Right lobe of liver (tissue), 6 donors: Measurements from ENCODE around the gene RPS24. TPM values are rescaled to one million over a fixed set of nuclear protein-coding genes. Genes with fewer than 3 reads are reported as not detected.
"Not testable (repeated sequence)": the region's sequence is repeated elsewhere in the genome, so short reads cannot be mapped to it uniquely, and the experiment has no call there.

ENCODE experiments used
- ATAC-seq, 4 donors: fragments of 200-7000 bp; cut with Tn5 transposase; one replicate each; pipeline ENCODE4 v1.9.1; 2020; ENCODE audit warnings: mild to moderate bottlenecking in 4 of 4, moderate library complexity in 4 of 4
- DNase-seq, 3 donors: peaks; one replicate each; pipeline ENCODE4 v3.0.0-alpha.2; 2020
- H3K27ac ChIP-seq, 3 donors: fragments of 200-600 bp; one replicate each; pipeline ENCODE4 v1.8.0; 2022
- H3K27me3 ChIP-seq, 2 donors: fragments of 200-600 bp; one replicate each; pipeline ENCODE4 v1.8.0; 2022
- H3K36me3 ChIP-seq, 4 donors: fragments of 200-600 bp; sonication (generic) in 1 of 4; one replicate each; pipeline versions ENCODE4 v1.5.1 to v1.8.0; 2017 to 2022; ENCODE audit warnings: control low read depth in 1 of 4
- H3K4me1 ChIP-seq, 4 donors: fragments of 200-600 bp; sonication (generic) in 1 of 4; one replicate each; pipeline versions ENCODE4 v1.5.1 to v1.8.0; 2017 to 2022; ENCODE audit warnings: control low read depth in 1 of 4
- H3K4me3 ChIP-seq, 3 donors: fragments of 200-600 bp; one replicate each; pipeline ENCODE4 v1.8.0; 2022
- H3K9me3 ChIP-seq, 4 donors: fragments of 200-600 bp; sonication (generic) in 1 of 4; one replicate each; pipeline versions ENCODE4 v1.5.1 to v1.8.0; 2017 to 2022; ENCODE audit warnings: control low read depth in 1 of 4
- CTCF ChIP-seq, 4 donors: fragments of 200-600 bp in 3 of 4; fragments of 450-650 bp in 1 of 4; IDR thresholded peaks; one replicate each; pipeline versions ENCODE4 v1.5.1 to v1.8.0; 2016 to 2022; ENCODE audit warnings: antibody characterized with exemption in 4 of 4, mild to moderate bottlenecking in 2 of 4
- POLR2A ChIP-seq: fragments of 450-650 bp; IDR thresholded peaks from one replicate; pipeline ENCODE4 v1.6.1; 2017; ENCODE audit warnings: antibody characterized with exemption, mild to moderate bottlenecking
- WGBS: methylation state at CpG from one replicate; pipeline ENCODE4 v1.1.6; 2018; ENCODE audit warnings: low coverage, low lambda C conversion rate; ENCODE audit not compliant: insufficient coverage; ENCODE audit errors: missing lambda C conversion rate; 5-methylcytosine and 5-hydroxymethylcytosine counted together
- intact Hi-C, 2 donors: fragments of 100-400 bp; cut with DNase I; formaldehyde crosslinking; loops; one replicate each; pipeline versions ENCODE4 v1.11.2 to v1.14.1; 2022
- total RNA-seq, 6 experiments: library from RNA; depleted of rRNA in 2 of 6; stranded (reverse); fragments of >200 nt in 2 of 6; fragmentation: NEBNext Ultra II Directional in 3 of 6; extraction: Animal tissue kit (Norgen Biotek cat#: 25700) in 3 of 6; gene quantifications; one replicate each; pipeline versions ENCODE4 v1.1.0 to v1.2.4, GENCODE V29; 2016 to 2023
- donor health status: DM: no; HTN: yes; CAD: no.
- donor health status: DM: no; HTN: no; CAD: no.
- donor health status: DM: no; HTN: no; CAD: no.
- donor health status: DM: no; HTN: yes; CAD: no.
- donor health status: DM: no; HTN: yes; CAD: no.

RPS24 gene
- total RNA-seq, 6 experiments from 2014 or later, result 406 to 921 (median 499) TPM

GRCh38 chr10:77993620-77994019 lies 40.0 kb upstream of the RPS24 start:
- intact Hi-C loops, result no loop called here
- TF ChIP-seq CTCF (IDR thresholded peaks at IDR 0.05) (no peak), POLR2A (no peak)
- Histone ChIP-seq H3K36me3 (peaks cover 0 to 37% (median 14%) of the 10 kb centered on the region in 4 donors), H3K9me3 (no peaks in the 10 kb centered on the region), H3K27ac (no peak overlapping the region), H3K4me1 (no peaks in the 10 kb centered on the region), H3K27me3 (no peaks in the 10 kb centered on the region), H3K4me3 (no peak overlapping the region)
- no peak for DNase-seq
- no peak for ATAC-seq
- WGBS, result 100% methylated on average over 2 of the region's 3 CpGs

GRCh38 chr10:77998780-77999179 lies 34.9 kb upstream of the RPS24 start:
- H3K36me3 ChIP-seq, result peaks cover 0 to 50% (median 22%) of the 10 kb centered on the region in 4 donors
- not testable (repeated sequence) for H3K4me3 ChIP-seq

GRCh38 chr10:78000206-78000605 lies 33.5 kb upstream of the RPS24 start:
- H3K27me3 ChIP-seq, result no peaks in the 10 kb centered on the region
- intact Hi-C loops, result no loop called here
- H3K4me1 ChIP-seq, result no peaks in the 10 kb centered on the region
- no peak overlapping the region for H3K27ac ChIP-seq
- no peaks in the 10 kb centered on the region for H3K9me3 ChIP-seq
- no peak for DNase-seq
- no peak for TF ChIP-seq CTCF (IDR thresholded peaks at IDR 0.05)
- TF ChIP-seq POLR2A, result no peak
- no peak overlapping the region for H3K4me3 ChIP-seq
- H3K36me3 ChIP-seq, result peaks cover 1 to 63% (median 27%) of the 10 kb centered on the region in 4 donors
- no peak for ATAC-seq

More at GRCh38 chr10:77998780-77999179, 34.9 kb upstream of the RPS24 start:
- H3K27me3 ChIP-seq, H3K27ac ChIP-seq, H3K4me1 ChIP-seq, H3K9me3 ChIP-seq, ATAC-seq, intact Hi-C loops, DNase-seq: not testable (repeated sequence)
- 92% methylated on average over 3 of the region's 5 CpGs for WGBS

DNA sequence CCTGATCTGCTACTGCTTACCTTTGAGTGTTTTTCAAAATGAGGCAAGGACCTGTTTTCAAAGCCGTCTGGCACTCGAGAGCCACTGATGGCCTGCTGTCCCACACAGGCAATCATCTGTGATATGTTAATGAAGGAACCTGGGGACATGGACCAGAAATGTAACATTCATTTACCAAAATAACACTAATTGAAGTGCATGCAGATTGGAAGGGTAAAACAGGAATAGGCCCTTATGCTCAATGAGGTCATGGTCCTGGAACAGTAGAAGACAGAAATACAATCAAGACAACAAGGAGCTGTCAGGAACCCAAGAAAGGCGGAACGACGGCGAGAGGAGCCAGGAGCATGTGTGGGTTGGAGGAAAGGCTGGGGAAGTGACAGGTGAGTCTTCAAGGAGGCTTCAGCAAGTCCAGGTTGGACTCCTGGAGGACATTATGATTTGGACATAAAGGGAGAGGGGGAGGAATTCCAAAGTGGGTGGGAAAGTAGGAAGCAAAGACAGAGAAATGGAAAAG lies 32.6 kb upstream of the RPS24 start:
- TF ChIP-seq CTCF (IDR thresholded peaks at IDR 0.05) (no peak), POLR2A (no peak)
- DNase-seq (no peak), ATAC-seq (no peak)
- intact Hi-C loops, result no loop called here
- Histone ChIP-seq H3K4me1 (no peaks in the 10 kb centered on the region), H3K27ac (no peak overlapping the region), H3K9me3 (no peaks in the 10 kb centered on the region), H3K4me3 (no peak overlapping the region), H3K36me3 (peaks cover 4 to 71% (median 30%) of the 10 kb centered on the region in 4 donors), H3K27me3 (no peaks in the 10 kb centered on the region)
- 84% methylated on average over 6 of the region's 6 CpGs for WGBS

GRCh38 chr10:78002541-78003288 lies 30.9 kb upstream of the RPS24 start:
- H3K27ac ChIP-seq, result no peak overlapping the region
- no peaks in the 10 kb centered on the region for H3K4me1 ChIP-seq
- intact Hi-C loops, result no loop called here
- DNase-seq, result no peak
- ATAC-seq, result no peak
- no peaks in the 10 kb centered on the region for H3K9me3 ChIP-seq
- WGBS, result 92% methylated on average over 4 of the region's 4 CpGs
- H3K4me3 ChIP-seq, result no peak overlapping the region
- H3K36me3 ChIP-seq, result peaks cover 4 to 88% (median 32%) of the 10 kb centered on the region in 4 donors
- TF ChIP-seq POLR2A (no peak), CTCF (IDR thresholded peaks at IDR 0.05) (no peak)
- H3K27me3 ChIP-seq, result no peaks in the 10 kb centered on the region
